NOMO-1 (cell line): ENCODE data around the gene OTOF.

ENCODE experiments used
- DNase-seq, 2 experiments: peaks; one replicate each; lab custom pipeline; 2025; ENCODE audit not compliant: unreplicated experiment in 2 of 2; lab: John Stamatoyannopoulos, UW

The OTOF gene

DNA sequence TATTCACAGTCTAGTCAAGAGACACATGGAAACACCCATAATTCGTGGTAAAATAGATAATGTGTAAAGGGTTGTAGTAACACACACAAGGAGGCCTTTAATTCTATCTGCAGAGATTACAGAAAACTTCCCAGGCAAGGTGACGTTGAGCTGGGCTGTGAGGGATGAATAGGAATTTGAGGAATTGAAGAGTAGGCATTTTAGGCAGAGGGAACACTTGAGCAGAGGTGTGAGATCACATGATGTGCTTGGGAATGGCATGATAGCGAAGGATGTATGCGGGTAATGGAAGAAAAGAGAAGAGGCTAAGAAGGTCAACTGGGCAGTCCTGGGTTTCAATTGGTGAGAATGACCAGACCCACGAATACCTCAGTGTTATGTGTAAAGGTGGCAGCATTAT is 56.0 kb downstream of the OTOF start:
- DNase-seq, result no peak

DNA sequence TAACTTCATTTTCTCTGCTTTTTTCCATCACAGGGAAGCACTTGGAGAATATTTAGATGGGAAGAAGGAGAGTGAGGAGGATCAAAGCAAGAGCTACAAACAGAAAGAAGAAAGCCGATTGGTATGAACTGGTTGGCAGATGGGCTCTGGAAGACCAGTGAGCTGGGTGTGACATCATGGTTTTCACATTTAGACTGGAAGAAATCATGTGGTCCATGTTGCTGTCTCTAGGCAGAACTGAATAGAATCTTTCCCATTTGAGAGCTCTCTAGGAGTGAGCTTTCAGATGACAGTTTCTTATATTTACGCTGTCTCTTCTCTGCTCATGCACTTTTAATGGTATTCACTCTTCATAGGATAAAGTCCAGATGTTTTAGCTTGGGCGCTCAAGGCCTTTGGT is 63.6 kb downstream of the OTOF start:
- no peak for DNase-seq

DNA sequence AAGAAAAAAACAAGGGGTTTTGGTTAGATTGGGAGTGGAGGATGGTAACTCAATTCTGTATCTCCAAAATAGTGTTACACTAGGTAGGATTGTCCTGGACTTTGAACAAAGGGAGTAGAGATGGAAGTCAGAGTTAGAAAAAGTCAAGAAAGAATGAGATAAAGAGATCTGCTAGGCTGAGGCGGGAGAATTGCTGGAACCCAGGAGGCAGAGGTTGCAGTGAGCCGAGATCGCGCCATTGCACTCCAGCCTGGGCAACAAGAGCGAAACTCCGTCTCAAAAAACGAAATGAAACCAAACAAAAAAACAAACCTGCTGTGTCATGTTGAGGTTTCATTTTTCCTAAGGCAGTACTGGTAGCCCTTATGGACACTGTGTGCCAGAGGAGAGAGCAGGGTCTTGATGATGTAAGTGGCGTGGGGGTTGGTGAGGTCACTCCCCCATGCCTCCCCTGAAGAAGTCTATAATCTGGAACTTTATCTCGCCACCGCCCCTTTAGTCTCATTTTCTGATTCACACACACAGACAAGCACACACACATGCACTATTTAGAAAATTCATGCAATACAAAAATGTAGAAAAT is 65.7 kb downstream of the OTOF start:
- DNase-seq, result peak; percentile 70 to 81

DNA sequence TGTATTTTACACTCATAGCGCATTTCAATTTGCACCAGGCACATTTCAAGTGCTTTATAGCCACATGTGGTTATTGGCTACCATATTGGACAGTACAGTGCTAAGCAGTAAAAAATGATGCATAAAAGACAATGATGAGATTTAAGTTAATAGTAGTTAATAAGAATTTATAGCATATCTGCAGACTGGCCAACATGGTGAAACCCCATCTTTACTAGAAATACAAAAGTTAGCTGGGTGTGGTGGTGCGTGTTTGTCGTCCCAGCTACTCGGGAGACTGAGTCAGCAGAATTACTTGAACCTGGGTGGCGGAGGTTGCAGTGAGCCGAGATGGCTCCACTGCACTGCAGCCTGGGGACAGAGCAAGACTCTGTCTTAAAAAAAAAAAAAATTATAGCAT is 66.5 kb downstream of the OTOF start:
- no peak for DNase-seq

DNA sequence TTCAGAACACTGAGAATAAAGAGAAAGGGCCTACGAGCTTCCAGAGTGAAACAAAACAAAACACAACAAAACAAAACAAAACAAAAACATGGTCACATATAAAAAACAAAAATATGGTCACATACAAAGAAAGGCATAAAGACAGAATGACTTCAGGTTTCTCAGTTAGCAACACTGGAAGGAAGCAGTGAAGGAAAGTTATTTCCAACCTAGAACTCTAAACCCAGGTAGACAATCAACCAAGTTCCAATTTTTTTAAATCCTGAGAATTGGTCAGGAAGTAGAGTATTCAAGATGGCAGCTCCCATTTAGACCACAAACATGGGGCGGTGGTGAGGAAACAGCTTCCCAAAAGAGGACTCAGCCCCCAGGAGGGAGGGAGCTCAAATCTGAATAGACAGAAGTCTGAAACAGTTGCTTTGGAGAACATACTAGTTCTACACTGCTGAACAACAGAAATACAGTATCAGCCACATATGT is 67.1 kb downstream of the OTOF start:
- no peak for DNase-seq

DNA sequence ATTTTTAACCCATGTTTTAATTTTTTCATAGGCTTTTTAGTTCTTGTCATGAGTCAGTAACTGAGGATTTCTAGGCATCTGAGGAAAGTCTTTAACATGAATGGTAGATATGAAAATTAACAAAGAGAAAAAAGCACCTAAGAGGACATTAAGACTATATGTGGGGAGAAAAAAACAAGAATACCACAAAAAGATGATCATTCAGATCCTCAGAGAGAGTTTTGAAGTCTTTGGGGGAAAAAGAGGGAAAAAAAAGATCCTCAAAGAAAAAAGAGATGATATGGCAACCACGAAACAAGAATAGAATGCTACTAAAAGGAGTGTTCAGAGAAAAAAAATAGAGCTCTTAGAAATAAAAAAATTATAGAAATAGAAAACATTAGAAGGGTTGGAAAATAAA is 68.1 kb downstream of the OTOF start:
- no peak for DNase-seq

DNA sequence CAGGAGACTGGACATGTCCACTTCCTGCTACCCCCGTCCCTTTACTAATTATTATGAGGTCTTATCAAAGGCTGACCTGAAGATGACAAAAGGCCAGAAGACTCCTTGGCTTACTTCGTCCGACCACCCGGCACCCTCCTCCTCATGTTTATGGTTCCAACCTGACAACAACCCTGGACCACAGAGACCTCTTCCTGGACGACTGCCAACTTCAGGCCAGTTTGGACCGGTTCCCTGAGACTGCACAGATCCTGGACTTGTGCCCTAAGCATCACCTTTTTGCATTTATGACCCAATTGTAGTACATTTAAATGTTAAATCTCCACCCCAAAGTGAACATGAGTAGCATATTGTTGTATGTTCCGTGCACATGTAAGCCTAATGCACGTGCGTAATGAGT is 70.4 kb downstream of the OTOF start:
- no peak for DNase-seq
